ENCODE results near the gene PLA2G4B.
"Not testable (repeated sequence)": the region's sequence is repeated elsewhere in the genome, so short reads cannot be mapped to it uniquely, and the experiment has no call there.

The PLA2G4B gene

GRCh38 chr15:41827880-41828806 lies 10.5 kb upstream of the PLA2G4B start, which contains the start of gene JMJD7:
Gene JMJD7, plus strand, starts transcription at chr15:41828092. Its CDS starts 33 bp downstream, at chr15:41828125.
- peak; percentile 87 to 93 for DNase-seq

- DNase-seq, result no peak
These were observed 9.9 kb upstream of the PLA2G4B start for GRCh38 chr15:41828807-41829141.

- no peak for DNase-seq
These were observed 8.5 kb upstream of the PLA2G4B start for GRCh38 chr15:41829959-41830646.

- DNase-seq, result not testable (repeated sequence)
These were observed 7.4 kb upstream of the PLA2G4B start for GRCh38 chr15:41831291-41831690.

- no peak for DNase-seq
These were observed 6.4 kb upstream of the PLA2G4B start for GRCh38 chr15:41832208-41832607.

GRCh38 chr15:41832875-41833274 lies 5.8 kb upstream of the PLA2G4B start:
- no peak for DNase-seq

GRCh38 chr15:41834096-41834495 lies 4.6 kb upstream of the PLA2G4B start:
- no peak for DNase-seq

GRCh38 chr15:41836073-41836472 lies 2.6 kb upstream of the PLA2G4B start:
- no peak for DNase-seq

GRCh38 chr15:41836713-41837454 lies 1.8 kb upstream of the PLA2G4B start:
- no peak for DNase-seq

GRCh38 chr15:41839781-41840491 lies 1.3 kb downstream of the PLA2G4B start:
- DNase-seq, result no peak

GRCh38 chr15:41840673-41841072 lies 2.0 kb downstream of the PLA2G4B start:
- DNase-seq, result no peak

GRCh38 chr15:41841131-41841530 lies 2.5 kb downstream of the PLA2G4B start:
- DNase-seq, result no peak

GRCh38 chr15:41842229-41842628 lies 3.6 kb downstream of the PLA2G4B start:
- DNase-seq, result no peak

- DNase-seq, result no peak
These were observed 4.9 kb downstream of the PLA2G4B start for GRCh38 chr15:41843571-41843970.

- no peak for DNase-seq
These were observed 6.2 kb downstream of the PLA2G4B start for GRCh38 chr15:41844814-41845213.

- no peak for DNase-seq
These were observed 8.6 kb downstream of the PLA2G4B start for GRCh38 chr15:41847206-41847605.

- DNase-seq, result no peak
These were observed 9.3 kb downstream of the PLA2G4B start for GRCh38 chr15:41847981-41848380.

GRCh38 chr15:41848631-41849030 lies 10.0 kb downstream of the PLA2G4B start:
- DNase-seq, result peak in 1 of 2 donors; percentile 38

- no peak for DNase-seq
These were observed 10.6 kb downstream of the PLA2G4B start for GRCh38 chr15:41849204-41849603.

- DNase-seq, result no peak
These were observed 11.2 kb downstream of the PLA2G4B start for GRCh38 chr15:41849861-41850260.

- no peak for DNase-seq
These were observed 12.0 kb downstream of the PLA2G4B start for GRCh38 chr15:41850482-41851166.

GRCh38 chr15:41851167-41851523 lies 12.5 kb downstream of the PLA2G4B start:
- DNase-seq, result no peak
